MM.1S (cell line): Measurements from ENCODE around the gene FZR1.

Experiments used
- DNase-seq: peaks from one replicate; pipeline ENCODE4 v3.0.0-alpha.2; 2015
- H2AFZ ChIP-seq: fragments of 300-600 bp; sonication (generic); 2 replicates; pipeline ENCODE4 v1.6.0; 2016; ENCODE audit warnings: antibody characterized with exemption, low read length
- H3F3A ChIP-seq: fragments of 300-600 bp; sonication (generic); 2 replicates; pipeline ENCODE4 v1.6.1; 2016; ENCODE audit warnings: mild to moderate bottlenecking, antibody characterized with exemption, low read length, moderate library complexity, mixed read lengths; ENCODE audit not compliant: insufficient read depth
- H3K27ac ChIP-seq: fragments of 300-600 bp; sonication (generic); 2 replicates; pipeline ENCODE4 v1.5.1; 2016; ENCODE audit warnings: mild to moderate bottlenecking, low read length
- H3K27me3 ChIP-seq: fragments of 300-600 bp; sonication (generic); replicated peaks from 2 replicates; pipeline ENCODE4 v1.6.0; 2016; ENCODE audit warnings: low read length; ENCODE audit not compliant: insufficient read depth
- H3K36me3 ChIP-seq: fragments of 300-600 bp; sonication (generic); replicated peaks from 2 replicates; pipeline ENCODE4 v1.6.1; 2016; ENCODE audit warnings: mild to moderate bottlenecking, low read length, mixed read lengths; ENCODE audit not compliant: insufficient read depth
- H3K4me1 ChIP-seq: fragments of 300-600 bp; sonication (generic); 2 replicates; pipeline ENCODE4 v1.6.1; 2016; ENCODE audit warnings: low read length, mixed read lengths
- H3K4me2 ChIP-seq: fragments of 300-600 bp; sonication (generic); 2 replicates; pipeline ENCODE4 v1.6.0; 2016; ENCODE audit warnings: low read depth, low read length
- H3K4me3 ChIP-seq: fragments of 300-600 bp; sonication (generic); 2 replicates; pipeline ENCODE4 v1.5.1; 2016; ENCODE audit warnings: low read length, mixed read lengths
- H3K79me2 ChIP-seq: fragments of 300-600 bp; sonication (generic); 2 replicates; pipeline ENCODE4 v1.6.1; 2016; ENCODE audit warnings: mixed run types, low read length, mixed read lengths
- H3K9ac ChIP-seq: fragments of 300-600 bp; sonication (generic); 2 replicates; pipeline ENCODE4 v1.6.1; 2016; ENCODE audit warnings: low read length, mixed read lengths
- H3K9me2 ChIP-seq: fragments of 300-600 bp; sonication (generic); replicated peaks from 2 replicates; pipeline ENCODE4 v1.6.1; 2016; ENCODE audit warnings: mild to moderate bottlenecking, low read length, mixed read lengths; ENCODE audit not compliant: insufficient read depth
- H3K9me3 ChIP-seq: fragments of 300-600 bp; sonication (generic); replicated peaks from 2 replicates; pipeline ENCODE4 v1.6.1; 2016; ENCODE audit warnings: mild to moderate bottlenecking, low read length, mixed read lengths; ENCODE audit not compliant: insufficient read depth
- H4K20me1 ChIP-seq: fragments of 300-600 bp; sonication (generic); 2 replicates; pipeline ENCODE4 v1.6.1; 2016; ENCODE audit warnings: mild to moderate bottlenecking, low read length, moderate library complexity, mixed read lengths; ENCODE audit not compliant: insufficient read depth
- CTCF ChIP-seq: fragments of 300-600 bp; sonication (generic); IDR thresholded peaks from 2 replicates; pipeline ENCODE4 v1.5.1; 2016; ENCODE audit warnings: antibody characterized with exemption, low read length, mixed read lengths
- EZH2 ChIP-seq: fragments of 300-600 bp; sonication (generic); optimal IDR thresholded peaks from 2 replicates; pipeline ENCODE3; 2017; ENCODE audit warnings: low read depth, mild to moderate bottlenecking, antibody characterized with exemption, low read length, mixed read lengths
- EZH2phosphoT487 ChIP-seq: fragments of 300-600 bp; sonication (generic); IDR thresholded peaks from 2 replicates; pipeline ENCODE4 v1.6.1; 2018; ENCODE audit warnings: antibody characterized with exemption, low read length

FZR1 gene

GRCh38 chr19:3536429-3537100 lies 30.5 kb downstream of the FZR1 start:
- Histone ChIP-seq H3K9ac (no peak overlapping the region), H3F3A (no peaks in the 10 kb centered on the region), H3K79me2 (no peaks in the 10 kb centered on the region), H4K20me1 (no peaks in the 10 kb centered on the region), H3K27ac (no peak overlapping the region), H3K4me2 (no peak overlapping the region), H3K4me1 (no peaks in the 10 kb centered on the region), H3K9me2 (no peaks in the 10 kb centered on the region), H3K4me3 (no peak overlapping the region), H2AFZ (no peak overlapping the region), H3K27me3 (no peaks in the 10 kb centered on the region), H3K36me3 (no peaks in the 10 kb centered on the region), H3K9me3 (no peaks in the 10 kb centered on the region)
- no peak for TF ChIP-seq CTCF
- TF ChIP-seq EZH2, result no peak
- no peak for TF ChIP-seq EZH2phosphoT487
- DNase-seq, result no peak

- Histone ChIP-seq H3K36me3 (no peaks in the 10 kb centered on the region), H3F3A (peaks cover under 1% of the 10 kb centered on the region; the same call in 1 of the 2 replicates), H3K9ac (no peak overlapping the region), H3K27me3 (no peaks in the 10 kb centered on the region), H3K4me3 (no peak overlapping the region), H3K9me3 (no peaks in the 10 kb centered on the region), H2AFZ (no peak overlapping the region), H3K4me1 (no peaks in the 10 kb centered on the region), H3K9me2 (no peaks in the 10 kb centered on the region), H3K27ac (no peak overlapping the region), H3K79me2 (no peaks in the 10 kb centered on the region), H3K4me2 (no peak overlapping the region), H4K20me1 (no peaks in the 10 kb centered on the region)
- TF ChIP-seq EZH2phosphoT487 (no peak), CTCF (no peak), EZH2 (no peak)
- no peak for DNase-seq
These were observed 31.0 kb downstream of the FZR1 start for GRCh38 chr19:3537101-3537437.

GRCh38 chr19:3537438-3538240 lies 31.5 kb downstream of the FZR1 start:
- Histone ChIP-seq H3K4me2 (no peak overlapping the region), H3K27ac (no peak overlapping the region), H3F3A (peaks cover 4% of the 10 kb centered on the region; the same call in 1 of the 2 replicates), H4K20me1 (no peaks in the 10 kb centered on the region), H3K9ac (no peak overlapping the region), H3K4me1 (no peaks in the 10 kb centered on the region), H3K36me3 (no peaks in the 10 kb centered on the region), H3K4me3 (no peak overlapping the region), H3K27me3 (no peaks in the 10 kb centered on the region), H3K9me2 (no peaks in the 10 kb centered on the region), H3K9me3 (no peaks in the 10 kb centered on the region), H2AFZ (no peak overlapping the region), H3K79me2 (no peaks in the 10 kb centered on the region)
- no peak for DNase-seq
- TF ChIP-seq EZH2phosphoT487 (no peak), EZH2 (no peak), CTCF (no peak)
